Esophagus muscularis mucosa (tissue), 4 donors: ENCODE results near the gene KDM5B.

Source experiments
- CTCF ChIP-seq, 3 experiments: fragments of 200-600 bp in 2 of 3; fragments of 450-650 bp in 1 of 3; sonication (generic) in 2 of 3; IDR thresholded peaks; one replicate each; pipeline ENCODE4 v1.5.1; 2017 to 2019; ENCODE audit warnings: antibody characterized with exemption in 3 of 3, mild to moderate bottlenecking in 2 of 3, moderate library complexity in 1 of 3
- EP300 ChIP-seq: sonication (generic); formaldehyde crosslinking; IDR thresholded peaks from one replicate; pipeline ENCODE4 v1.6.1; 2017; ENCODE audit warnings: antibody characterized with exemption
- POLR2A ChIP-seq: fragments of 450-650 bp; IDR thresholded peaks from one replicate; pipeline ENCODE4 v1.6.1; 2017; ENCODE audit warnings: antibody characterized with exemption, moderate library complexity, mild to moderate bottlenecking, low read depth
- POLR2AphosphoS5 ChIP-seq, 2 donors: sonication (generic); formaldehyde crosslinking; IDR thresholded peaks; one replicate each; pipeline ENCODE4 v1.6.1; 2017; ENCODE audit warnings: antibody characterized with exemption in 2 of 2

GRCh38 chr1:202698276-202698675, 109.9 kb downstream of the KDM5B start:
- TF ChIP-seq CTCF (IDR thresholded peaks at IDR 0.05): no peak
- TF ChIP-seq POLR2A: no peak
- no peak for TF ChIP-seq POLR2AphosphoS5 (IDR thresholded peaks at IDR 0.05)
- TF ChIP-seq EP300: no peak
